Small intestine (tissue), 16 donors: ENCODE data around the gene COQ8A. TPM values are rescaled to one million over a fixed set of nuclear protein-coding genes. Genes with fewer than 3 reads are reported as not detected.

Experiments used
- DNase-seq, 2 donors: peaks; one replicate each; pipeline versions ENCODE4 v3.0.0 to v3.0.0-alpha.2; 2013
- FAIRE-seq: peaks from 2 replicates; lab custom pipeline; 2012; peaks lifted over from hg19 to GRCh38; lab: Jason Lieb, UNC
- H3K27ac ChIP-seq, 3 donors: one replicate each; pipeline ENCODE4 v1.5.1; 2013; ENCODE audit warnings: low read length in 2 of 3, mild to moderate bottlenecking in 2 of 3, control low read depth in 1 of 3, inconsistent platforms in 1 of 3, low read depth in 1 of 3, moderate library complexity in 1 of 3
- H3K27me3 ChIP-seq, 3 donors: one replicate each; pipeline ENCODE4 v1.6.1; 2013; ENCODE audit warnings: low read length in 3 of 3, inconsistent platforms in 1 of 3; ENCODE audit not compliant: control insufficient read depth in 3 of 3, insufficient read depth in 3 of 3
- H3K36me3 ChIP-seq, 3 donors: one replicate each; pipeline ENCODE4 v1.6.1; 2013; ENCODE audit warnings: low read length in 3 of 3, inconsistent platforms in 1 of 3, low read depth in 1 of 3, mild to moderate bottlenecking in 1 of 3, moderate library complexity in 1 of 3; ENCODE audit not compliant: control insufficient read depth in 3 of 3, insufficient read depth in 2 of 3
- H3K4me1 ChIP-seq, 3 donors: one replicate each; pipeline ENCODE4 v1.6.1; 2013; ENCODE audit warnings: low read length in 2 of 3, inconsistent platforms in 1 of 3, low read depth in 1 of 3, mild to moderate bottlenecking in 1 of 3, moderate library complexity in 1 of 3; ENCODE audit not compliant: control insufficient read depth in 3 of 3, insufficient read depth in 2 of 3
- H3K4me3 ChIP-seq, 3 donors: one replicate each; pipeline ENCODE4 v1.5.1; 2013; ENCODE audit warnings: low read length in 3 of 3, control low read depth in 1 of 3, inconsistent platforms in 1 of 3, low read depth in 1 of 3, mild to moderate bottlenecking in 1 of 3, moderate library complexity in 1 of 3
- H3K9me3 ChIP-seq, 2 donors: one replicate each; pipeline ENCODE4 v1.6.1; 2013; ENCODE audit warnings: low read depth in 1 of 2, low read length in 1 of 2; ENCODE audit not compliant: control insufficient read depth in 2 of 2, insufficient read depth in 1 of 2
- WGBS, 3 donors: extraction: QIAGEN DNeasy Blood & Tissue Kit; methylation state at CpG; one replicate each; pipeline ENCODE4 v1.1.7; 2013; 5-methylcytosine and 5-hydroxymethylcytosine counted together
- long read RNA-seq, 10 donors: transcript quantifications; one replicate each; lab custom pipeline, GENCODE V29; 2026
- polyA plus RNA-seq, 4 donors: library from polyadenylated mRNA; stranded (reverse) in 3 of 4; unstranded in 1 of 4; fragments of 200-250 nt in 3 of 4; fragments of 120-200 nt in 1 of 4; gene quantifications; one replicate each; pipeline versions ENCODE4 v1.2.1 to v1.2.3, GENCODE V29; 2013
- donor health status: healthy with polysubstance abuse.
- donor health status: control.
- donor health status: control.
- donor health status: Bipolar disorder and iron deficiency.
- donor health status: healthy.

Gene COQ8A
- 10 to 100 TPM; 35.7 to 52.6 (median 47.7) TPM for polyA plus RNA-seq
- long read RNA-seq, donor 1, result 0 reads
- long read RNA-seq, donor 2, partial matches to known transcripts, result 0 of 3 reads
- long read RNA-seq, donor 2, other reads (novel, unspliced or antisense), result 0 of 3 reads
- long read RNA-seq, donor 3, partial matches to known transcripts, result 13 of 13 reads
- long read RNA-seq, donor 3, other reads (novel, unspliced or antisense), result 0 of 13 reads
- long read RNA-seq, donor 4, result 0 reads
- long read RNA-seq, donor 5, partial matches to known transcripts, result 0 of 1 reads
- long read RNA-seq, donor 5, other reads (novel, unspliced or antisense), result 0 of 1 reads
- long read RNA-seq, donor 6, partial matches to known transcripts, result 0 of 4 reads
- long read RNA-seq, donor 6, other reads (novel, unspliced or antisense), result 0 of 4 reads
- long read RNA-seq, donor 7, result 0 reads
- long read RNA-seq, donor 8, result 0 reads
- long read RNA-seq, donor 9, result 0 reads
- long read RNA-seq, donor 10, partial matches to known transcripts, result 0 of 4 reads
- long read RNA-seq, donor 10, other reads (novel, unspliced or antisense), result 0 of 4 reads

GRCh38 chr1:226940029-226940805, at the start of gene COQ8A:
Gene COQ8A, plus strand, starts transcription at chr1:226940294. Its CDS starts 21,092 bp downstream, at chr1:226961386.
- H3K27me3 ChIP-seq, result no peaks in the 10 kb centered on the region
- WGBS, 3 donors, result 0% methylated on average over 49 to 73 of the region's 73 CpGs
- H3K4me3 ChIP-seq, result peak within 1 kb of the TSS; percentile 63 to 84 (median 75)
- FAIRE-seq (peak; percentile 23), DNase-seq (peak; percentile 99 to 100)
- H3K4me1 ChIP-seq, result peaks cover 10 to 34% (median 21%) of the 10 kb centered on the region in 3 donors
- peaks cover 0 to 5% (median 0%) of the 10 kb centered on the region in 3 donors for H3K36me3 ChIP-seq
- H3K9me3 ChIP-seq, result peaks cover 0 to 4% of the 10 kb centered on the region in 2 donors
- H3K27ac ChIP-seq, result peak within 1 kb of the TSS; percentile 81 to 94 (median 87)

- 89 to 91% (median 90%) methylated on average over 22 of the region's 22 CpGs for WGBS, 3 donors
- FAIRE-seq (no peak), DNase-seq (no peak)
- no peak overlapping the region for H3K27ac ChIP-seq
- no peaks in the 10 kb centered on the region for H3K4me1 ChIP-seq
- H3K36me3 ChIP-seq, result peaks cover 2 to 67% (median 4%) of the 10 kb centered on the region in 3 donors
- H3K4me3 ChIP-seq, result no peak overlapping the region
- H3K9me3 ChIP-seq, result no peaks in the 10 kb centered on the region
- no peaks in the 10 kb centered on the region for H3K27me3 ChIP-seq
Measured at GRCh38 chr1:226890331-226891108, 49.6 kb upstream of the COQ8A start.

GRCh38 chr1:226891346-226891745, 48.7 kb upstream of the COQ8A start:
- no peak for DNase-seq
- Histone ChIP-seq H3K4me3 (no peak overlapping the region), H3K36me3 (peaks cover under 1 to 71% (median 4%) of the 10 kb centered on the region in 3 donors), H3K4me1 (no peaks in the 10 kb centered on the region), H3K9me3 (no peaks in the 10 kb centered on the region), H3K27ac (no peak overlapping the region), H3K27me3 (no peaks in the 10 kb centered on the region)
- no peak for FAIRE-seq
- whole genome bisulfite sequencing, 3 donors, result 94 to 95% (median 95%) methylated on average over 11 of the region's 11 CpGs

GRCh38 chr1:226891846-226892523, 48.1 kb upstream of the COQ8A start:
- peaks cover 0 to 65% (median 4%) of the 10 kb centered on the region in 3 donors for H3K36me3 ChIP-seq
- H3K27me3 ChIP-seq, result no peaks in the 10 kb centered on the region
- no peaks in the 10 kb centered on the region for H3K4me1 ChIP-seq
- no peaks in the 10 kb centered on the region for H3K9me3 ChIP-seq
- H3K4me3 ChIP-seq, result no peak overlapping the region
- DNase-seq (no peak), FAIRE-seq (no peak)
- WGBS, 3 donors, result 89 to 94% (median 90%) methylated on average over 17 of the region's 17 CpGs
- H3K27ac ChIP-seq, result no peak overlapping the region

GRCh38 chr1:226892524-226892875, 47.6 kb upstream of the COQ8A start:
- 78 to 90% (median 80%) methylated on average over 8 of the region's 8 CpGs for WGBS, 3 donors
- DNase-seq (no peak), FAIRE-seq (no peak)
- Histone ChIP-seq H3K36me3 (peaks cover 3 to 64% (median 4%) of the 10 kb centered on the region in 3 donors), H3K9me3 (no peaks in the 10 kb centered on the region), H3K4me1 (no peaks in the 10 kb centered on the region), H3K27me3 (no peaks in the 10 kb centered on the region), H3K4me3 (no peak overlapping the region), H3K27ac (no peak overlapping the region)

GRCh38 chr1:226893936-226894335, 46.2 kb upstream of the COQ8A start:
- Histone ChIP-seq H3K9me3 (no peaks in the 10 kb centered on the region), H3K36me3 (peaks cover 3 to 60% (median 4%) of the 10 kb centered on the region in 3 donors), H3K4me1 (no peaks in the 10 kb centered on the region), H3K27ac (no peak overlapping the region), H3K4me3 (no peak overlapping the region), H3K27me3 (no peaks in the 10 kb centered on the region)
- 91 to 98% (median 93%) methylated on average over 13 of the region's 13 CpGs for WGBS, 3 donors
- FAIRE-seq, result no peak
- DNase-seq, result no peak

- DNase-seq (no peak), FAIRE-seq (no peak)
- WGBS, 3 donors, result 90 to 98% (median 94%) methylated on average over 3 of the region's 3 CpGs
- no peaks in the 10 kb centered on the region for H3K4me1 ChIP-seq
- H3K27me3 ChIP-seq, result no peaks in the 10 kb centered on the region
- no peak overlapping the region for H3K27ac ChIP-seq
- no peaks in the 10 kb centered on the region for H3K9me3 ChIP-seq
- peaks cover 3 to 58% (median 4%) of the 10 kb centered on the region in 3 donors for H3K36me3 ChIP-seq
- H3K4me3 ChIP-seq, result no peak overlapping the region
Measured at GRCh38 chr1:226894826-226895225, 45.3 kb upstream of the COQ8A start.
